ENCODE results near the gene KRT26. TPM values are rescaled to one million over a fixed set of nuclear protein-coding genes. Genes with fewer than 3 reads are reported as not detected.

Gene KRT26
- total and polyA plus RNA-seq, 2 of the 8 experiments (the other 6 are each of a cell fraction or from before 2014, with no cell fraction given): not detected

GRCh38 chr17:40738553-40738952 is 33.4 kb downstream of the KRT26 start:
- H3K79me2 ChIP-seq (ENCODE audit: control insufficient read depth in 1 of 2, insufficient read depth in 2 of 2, low read length in 2 of 2): no peaks in the 10 kb centered on the region
- no peak overlapping the region for H3K4me2 ChIP-seq (ENCODE audit: insufficient read depth in 1 of 2, low read depth in 2 of 2, low read length in 2 of 2)
- ChIA-PET CTCF (ENCODE audit: partially characterized antibody) (no interaction called here), POLR2A (ENCODE audit: partially characterized antibody) (no interaction called here)
- H4K20me1 ChIP-seq (replicated peaks in 1 of 2; ENCODE audit: control insufficient read depth in 1 of 2, insufficient read depth in 2 of 2, low read length in 2 of 2): no peaks in the 10 kb centered on the region
- H3K9ac ChIP-seq (replicated peaks in 1 of 4; ENCODE audit: extremely low read depth in 1 of 4, low read depth in 3 of 4, low read length in 3 of 4): no peak overlapping the region
- no peaks in the 10 kb centered on the region for H3K27me3 ChIP-seq (replicated peaks in 1 of 4; ENCODE audit: control insufficient read depth in 3 of 4, extremely low read depth in 1 of 4, insufficient read depth in 3 of 4, low read length in 3 of 4)
- no peak for DNase-seq (ENCODE audit: low read depth in 1 of 2, low spot score in 2 of 2)
- no peaks in the 10 kb centered on the region for H3K23me2 ChIP-seq (ENCODE audit: low read depth, low read length)
- no peak overlapping the region for H4K5ac ChIP-seq (ENCODE audit: insufficient read length, low read depth, low read length)
- H2AK5ac ChIP-seq (ENCODE audit: low read depth, low read length): no peak overlapping the region
- H2BK15ac ChIP-seq (ENCODE audit: low read length): no peak overlapping the region
- peaks cover 6 to 10% of the 10 kb centered on the region in 2 experiments; a peak in 2 of 4 replicates for H3K9me3 ChIP-seq (ENCODE audit: insufficient read depth in 2 of 2, low read depth in 1 of 2, low read length in 1 of 2)
- FAIRE-seq: no peak
- no peak overlapping the region for H3K4me3 ChIP-seq (ENCODE audit: extremely low read depth in 1 of 4, insufficient read depth in 2 of 4, low read depth in 3 of 4, low read length in 4 of 4)
- no peaks in the 10 kb centered on the region for H3K36me3 ChIP-seq (ENCODE audit: control insufficient read depth in 2 of 4, insufficient read depth in 4 of 4, low read length in 3 of 4)
- no peak overlapping the region for H2BK5ac ChIP-seq (ENCODE audit: low read depth, low read length)
- H3K79me1 ChIP-seq (ENCODE audit: low read depth, low read length): no peaks in the 10 kb centered on the region
- no peak overlapping the region for H3K14ac ChIP-seq (ENCODE audit: insufficient read length)
- no peak overlapping the region for H3K18ac ChIP-seq (ENCODE audit: extremely low read depth, low read length)
- no peak overlapping the region for H3K56ac ChIP-seq (replicated peaks; ENCODE audit: insufficient read length, low read depth, low read length)
- H3K4ac ChIP-seq (replicated peaks; ENCODE audit: insufficient read length, low read depth, low read length): no peak overlapping the region
- H3K4me1 ChIP-seq (replicated peaks in 1 of 4; ENCODE audit: control insufficient read depth in 3 of 4, insufficient read depth in 4 of 4, low read length in 3 of 4): no peaks in the 10 kb centered on the region
- no peak overlapping the region for H2BK120ac ChIP-seq (replicated peaks; ENCODE audit: low read depth, low read length)
- no peak overlapping the region for H3K23ac ChIP-seq (ENCODE audit: insufficient read length)
- no peak overlapping the region for H3K27ac ChIP-seq (ENCODE audit: low read depth, low read length)
- H4K91ac ChIP-seq (replicated peaks; ENCODE audit: insufficient read length, low read length): no peak overlapping the region
- no peak overlapping the region for H2BK12ac ChIP-seq (ENCODE audit: low read depth, low read length)
- H4K8ac ChIP-seq (ENCODE audit: extremely low read depth, insufficient read depth, low read length): no peak overlapping the region
- H2AFZ ChIP-seq (ENCODE audit: low read length): no peak overlapping the region
- no peak overlapping the region for H2BK20ac ChIP-seq (ENCODE audit: low read length)
- WGBS, 2 experiments (ENCODE audit: extremely low coverage in 1 of 2, insufficient coverage in 1 of 2, insufficient read length in 1 of 2, insufficient replicate concordance in 2 of 2, low coverage in 1 of 2, low lambda C conversion rate in 2 of 2, missing lambda C conversion rate in 1 of 2): 79% methylated on average over 4 of the region's 4 CpGs; no CpG with 5 or more reads in 1 of the 2 experiments
- TF ChIP-seq CHD7 (IDR thresholded peaks at IDR 0.05; ENCODE audit: insufficient replicate concordance, low read length): no peak
